MM.1S (cell line): ENCODE measurements around the gene ARTN.

Experiments used
- DNase-seq: peaks from one replicate; pipeline ENCODE4 v3.0.0-alpha.2; 2015
- H2AFZ ChIP-seq: fragments of 300-600 bp; sonication (generic); 2 replicates; pipeline ENCODE4 v1.6.0; 2016; ENCODE audit warnings: antibody characterized with exemption, low read length
- H3F3A ChIP-seq: fragments of 300-600 bp; sonication (generic); 2 replicates; pipeline ENCODE4 v1.6.1; 2016; ENCODE audit warnings: mild to moderate bottlenecking, antibody characterized with exemption, low read length, moderate library complexity, mixed read lengths; ENCODE audit not compliant: insufficient read depth
- H3K27ac ChIP-seq: fragments of 300-600 bp; sonication (generic); 2 replicates; pipeline ENCODE4 v1.5.1; 2016; ENCODE audit warnings: mild to moderate bottlenecking, low read length
- H3K27me3 ChIP-seq: fragments of 300-600 bp; sonication (generic); replicated peaks from 2 replicates; pipeline ENCODE4 v1.6.0; 2016; ENCODE audit warnings: low read length; ENCODE audit not compliant: insufficient read depth
- H3K36me3 ChIP-seq: fragments of 300-600 bp; sonication (generic); replicated peaks from 2 replicates; pipeline ENCODE4 v1.6.1; 2016; ENCODE audit warnings: mild to moderate bottlenecking, low read length, mixed read lengths; ENCODE audit not compliant: insufficient read depth
- H3K4me1 ChIP-seq: fragments of 300-600 bp; sonication (generic); 2 replicates; pipeline ENCODE4 v1.6.1; 2016; ENCODE audit warnings: low read length, mixed read lengths
- H3K4me2 ChIP-seq: fragments of 300-600 bp; sonication (generic); 2 replicates; pipeline ENCODE4 v1.6.0; 2016; ENCODE audit warnings: low read depth, low read length
- H3K4me3 ChIP-seq: fragments of 300-600 bp; sonication (generic); 2 replicates; pipeline ENCODE4 v1.5.1; 2016; ENCODE audit warnings: low read length, mixed read lengths
- H3K79me2 ChIP-seq: fragments of 300-600 bp; sonication (generic); 2 replicates; pipeline ENCODE4 v1.6.1; 2016; ENCODE audit warnings: mixed run types, low read length, mixed read lengths
- H3K9ac ChIP-seq: fragments of 300-600 bp; sonication (generic); 2 replicates; pipeline ENCODE4 v1.6.1; 2016; ENCODE audit warnings: low read length, mixed read lengths
- H3K9me2 ChIP-seq: fragments of 300-600 bp; sonication (generic); replicated peaks from 2 replicates; pipeline ENCODE4 v1.6.1; 2016; ENCODE audit warnings: mild to moderate bottlenecking, low read length, mixed read lengths; ENCODE audit not compliant: insufficient read depth
- H3K9me3 ChIP-seq: fragments of 300-600 bp; sonication (generic); replicated peaks from 2 replicates; pipeline ENCODE4 v1.6.1; 2016; ENCODE audit warnings: mild to moderate bottlenecking, low read length, mixed read lengths; ENCODE audit not compliant: insufficient read depth
- H4K20me1 ChIP-seq: fragments of 300-600 bp; sonication (generic); 2 replicates; pipeline ENCODE4 v1.6.1; 2016; ENCODE audit warnings: mild to moderate bottlenecking, low read length, moderate library complexity, mixed read lengths; ENCODE audit not compliant: insufficient read depth
- EZH2 ChIP-seq: fragments of 300-600 bp; sonication (generic); optimal IDR thresholded peaks from 2 replicates; pipeline ENCODE3; 2017; ENCODE audit warnings: low read depth, mild to moderate bottlenecking, antibody characterized with exemption, low read length, mixed read lengths
- EZH2phosphoT487 ChIP-seq: fragments of 300-600 bp; sonication (generic); IDR thresholded peaks from 2 replicates; pipeline ENCODE4 v1.6.1; 2018; ENCODE audit warnings: antibody characterized with exemption, low read length
- TF ChIP-seq, protein P1 (sequence below): fragments of 300-600 bp; sonication (generic); IDR thresholded peaks from 2 replicates; pipeline ENCODE4 v1.5.1; 2016; ENCODE audit warnings: antibody characterized with exemption, low read length, mixed read lengths

ARTN gene

DNA sequence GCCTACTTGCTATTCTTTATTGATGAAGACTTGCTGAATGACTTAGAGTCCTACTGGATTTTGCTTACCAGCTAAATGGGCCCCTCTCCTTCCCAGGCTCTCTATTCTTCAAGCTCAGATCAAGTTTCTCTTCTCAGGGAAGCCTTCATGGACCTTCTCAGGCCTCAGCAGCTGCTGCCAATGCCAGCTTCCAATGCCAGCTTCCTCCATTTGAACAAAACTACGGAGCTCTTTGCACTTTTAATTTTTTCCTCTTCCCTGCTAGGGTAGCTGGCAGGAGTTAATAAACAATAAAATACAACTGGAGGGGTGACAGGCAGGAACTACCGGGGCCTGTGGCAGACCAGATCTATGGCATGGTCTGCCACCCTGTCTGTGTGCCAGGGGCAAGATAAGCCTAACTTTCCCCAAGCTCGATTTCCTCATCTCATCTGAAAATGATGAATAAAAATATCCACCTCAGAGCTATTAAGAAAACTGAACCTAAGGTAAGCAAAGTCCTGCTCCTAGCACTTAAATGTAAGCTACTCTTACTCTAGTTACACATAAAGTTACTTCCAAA is 12.2 kb downstream of the ARTN start:
- Histone ChIP-seq H3K4me3 (peak overlapping the region; percentile 97), H3K4me1 (peaks cover 11% of the 10 kb centered on the region), H3K4me2 (peak overlapping the region; percentile 82), H3K27ac (no peak overlapping the region), H4K20me1 (no peaks in the 10 kb centered on the region), H3F3A (no peaks in the 10 kb centered on the region), H3K79me2 (peaks cover 23% of the 10 kb centered on the region), H2AFZ (peak overlapping the region; percentile 99), H3K9me2 (no peaks in the 10 kb centered on the region), H3K9me3 (no peaks in the 10 kb centered on the region), H3K36me3 (no peaks in the 10 kb centered on the region), H3K9ac (peak overlapping the region; percentile 99), H3K27me3 (no peaks in the 10 kb centered on the region)
- DNase-seq: no peak
- TF ChIP-seq EZH2phosphoT487 (no peak), EZH2 (no peak)
- TF ChIP-seq, protein P1, sequence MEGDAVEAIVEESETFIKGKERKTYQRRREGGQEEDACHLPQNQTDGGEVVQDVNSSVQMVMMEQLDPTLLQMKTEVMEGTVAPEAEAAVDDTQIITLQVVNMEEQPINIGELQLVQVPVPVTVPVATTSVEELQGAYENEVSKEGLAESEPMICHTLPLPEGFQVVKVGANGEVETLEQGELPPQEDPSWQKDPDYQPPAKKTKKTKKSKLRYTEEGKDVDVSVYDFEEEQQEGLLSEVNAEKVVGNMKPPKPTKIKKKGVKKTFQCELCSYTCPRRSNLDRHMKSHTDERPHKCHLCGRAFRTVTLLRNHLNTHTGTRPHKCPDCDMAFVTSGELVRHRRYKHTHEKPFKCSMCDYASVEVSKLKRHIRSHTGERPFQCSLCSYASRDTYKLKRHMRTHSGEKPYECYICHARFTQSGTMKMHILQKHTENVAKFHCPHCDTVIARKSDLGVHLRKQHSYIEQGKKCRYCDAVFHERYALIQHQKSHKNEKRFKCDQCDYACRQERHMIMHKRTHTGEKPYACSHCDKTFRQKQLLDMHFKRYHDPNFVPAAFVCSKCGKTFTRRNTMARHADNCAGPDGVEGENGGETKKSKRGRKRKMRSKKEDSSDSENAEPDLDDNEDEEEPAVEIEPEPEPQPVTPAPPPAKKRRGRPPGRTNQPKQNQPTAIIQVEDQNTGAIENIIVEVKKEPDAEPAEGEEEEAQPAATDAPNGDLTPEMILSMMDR: no peak

DNA sequence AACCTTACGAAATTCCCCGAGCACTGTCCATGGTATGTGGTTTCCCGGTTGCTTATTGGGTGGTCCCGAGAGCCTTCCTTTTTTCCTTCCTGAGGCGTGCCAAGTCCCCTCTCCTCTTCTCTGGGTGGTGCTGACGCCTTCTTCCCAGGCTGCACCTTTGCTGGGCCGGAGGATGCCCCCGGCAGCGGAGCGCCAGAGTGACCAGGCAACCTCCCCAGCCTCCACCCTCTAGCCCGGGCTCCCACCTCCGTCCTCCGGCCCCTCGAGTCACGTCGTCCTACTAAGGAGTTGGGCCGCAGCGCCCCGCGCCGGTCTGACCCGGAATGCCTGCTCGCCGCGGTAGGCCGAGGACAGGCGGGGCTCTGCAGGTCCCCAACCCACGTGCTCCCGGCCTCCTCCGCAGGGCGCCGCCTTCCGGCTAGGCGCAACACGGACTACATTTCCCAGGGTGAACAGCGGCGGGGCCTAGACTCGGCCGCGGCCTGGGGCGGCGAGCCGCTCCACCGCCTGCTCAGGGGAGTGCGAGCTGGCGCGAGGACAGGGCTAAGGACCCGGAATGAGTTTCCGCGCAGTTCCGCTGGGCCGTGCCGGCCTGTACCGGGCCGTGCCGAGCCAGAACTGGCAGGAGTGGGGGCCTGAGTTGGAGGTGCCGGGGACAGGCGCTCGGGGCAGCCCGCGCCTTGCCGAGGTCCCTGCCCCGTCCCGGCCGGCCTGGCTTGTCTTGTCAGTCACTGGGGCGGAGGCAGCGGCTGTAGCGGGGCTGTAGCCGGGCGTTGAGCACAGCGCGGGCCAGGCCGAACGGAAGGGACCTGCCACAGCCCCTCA is 12.8 kb downstream of the ARTN start, which contains the start of gene IPO13:
TSS of gene IPO13 (plus strand) at position 715 of the 825 bp plus-strand sequence. CDS start 651 bp downstream, outside the sequence.
- no peaks in the 10 kb centered on the region for H3K9me2 ChIP-seq
- peaks cover 23% of the 10 kb centered on the region for H3K79me2 ChIP-seq
- H3K4me3 ChIP-seq: peak within 1 kb of the TSS; percentile 97
- TF ChIP-seq, protein P1: peak; percentile 79
- no peak for TF ChIP-seq EZH2phosphoT487
- peak; percentile 97 for DNase-seq
- H3K36me3 ChIP-seq: no peaks in the 10 kb centered on the region
- H2AFZ ChIP-seq: peak within 1 kb of the TSS; percentile 99
- H3K9ac ChIP-seq: peak within 1 kb of the TSS; percentile 99
- no peaks in the 10 kb centered on the region for H3F3A ChIP-seq
- no peaks in the 10 kb centered on the region for H4K20me1 ChIP-seq
- peak within 1 kb of the TSS; percentile 97 for H3K4me2 ChIP-seq
- peaks cover 11% of the 10 kb centered on the region for H3K4me1 ChIP-seq
- no peaks in the 10 kb centered on the region for H3K27me3 ChIP-seq
- peak within 1 kb of the TSS; percentile 90 for H3K27ac ChIP-seq
- H3K9me3 ChIP-seq: no peaks in the 10 kb centered on the region

DNA sequence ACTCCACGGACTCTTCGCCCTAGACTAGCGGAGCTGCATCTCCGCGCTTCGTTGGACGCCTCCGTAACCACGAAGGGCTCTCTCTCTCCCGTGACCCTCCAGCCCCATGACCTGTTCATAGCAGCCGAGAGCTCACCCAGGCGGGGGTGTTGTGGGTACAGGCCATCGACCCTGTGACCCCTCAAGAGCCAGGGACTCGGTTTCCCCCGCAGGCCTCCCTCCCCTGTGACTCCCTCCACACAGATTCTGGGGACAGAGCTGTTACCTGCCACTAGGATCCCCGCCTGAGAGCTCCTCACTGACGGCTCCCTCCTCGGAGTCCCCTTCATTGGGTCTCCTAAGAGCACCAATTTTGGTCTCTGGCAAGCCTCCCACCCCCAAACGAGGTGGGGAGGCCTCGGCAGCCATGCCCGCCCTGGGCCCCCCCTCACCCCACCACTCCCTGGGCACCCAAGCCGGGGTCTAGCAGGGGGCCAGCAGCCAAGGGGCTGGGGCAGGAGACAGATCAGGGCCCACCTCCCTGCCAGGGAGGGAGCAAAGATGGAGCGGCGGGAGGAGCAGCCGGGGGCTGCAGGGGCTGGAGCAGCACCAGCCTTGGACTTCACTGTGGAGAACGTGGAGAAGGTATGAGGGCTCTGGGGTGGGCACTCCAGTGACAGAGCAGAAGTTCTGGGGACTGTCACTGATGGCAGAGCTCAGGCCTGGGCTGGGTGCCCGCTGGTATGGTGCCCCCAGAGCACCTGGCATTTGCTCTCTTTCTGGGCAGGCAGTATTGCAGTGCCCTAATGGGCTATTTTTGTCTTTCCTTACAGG is 13.7 kb downstream of the ARTN start:
- peak overlapping the region; percentile 99 for H3K9ac ChIP-seq
- peak overlapping the region; percentile 99 for H2AFZ ChIP-seq
- no peak for DNase-seq

More for the DNA sequence above, 13.7 kb downstream of the ARTN start:
- TF ChIP-seq, protein P1: no peak
- TF ChIP-seq EZH2 (no peak), EZH2phosphoT487 (no peak)
- Histone ChIP-seq H3F3A (no peaks in the 10 kb centered on the region), H3K79me2 (peaks cover 23% of the 10 kb centered on the region), H3K27me3 (no peaks in the 10 kb centered on the region), H3K4me3 (peak overlapping the region; percentile 97), H3K4me1 (peaks cover 11% of the 10 kb centered on the region), H3K4me2 (peak overlapping the region; percentile 97), H3K27ac (peak overlapping the region; percentile 90; the same call in 1 of the 2 replicates), H3K9me3 (no peaks in the 10 kb centered on the region), H3K9me2 (no peaks in the 10 kb centered on the region), H4K20me1 (no peaks in the 10 kb centered on the region), H3K36me3 (no peaks in the 10 kb centered on the region)
